Thyroid gland (tissue), 4 donors: ENCODE measurements around the gene ASPM. TPM values are rescaled to one million over a fixed set of nuclear protein-coding genes. Genes with fewer than 3 reads are reported as not detected.

Experiments
- DNase-seq, 2 donors: peaks; one replicate each; pipeline ENCODE4 v3.0.0-alpha.2; 2019
- H3K27ac ChIP-seq, 3 donors: fragments of 200-600 bp; sonication (generic); 1 replicate in 2 of 3; 2 replicates in 1 of 3; pipeline ENCODE4 v1.5.1; 2016 to 2019; ENCODE audit warnings: mild to moderate bottlenecking in 1 of 3, moderate library complexity in 1 of 3
- H3K27me3 ChIP-seq: fragments of 200-600 bp; sonication (generic); one replicate; pipeline ENCODE4 v1.5.1; 2019
- H3K36me3 ChIP-seq, 2 donors: fragments of 200-600 bp; sonication (generic); one replicate each; pipeline ENCODE4 v1.5.1; 2016 to 2019
- H3K4me1 ChIP-seq, 2 donors: fragments of 200-600 bp; sonication (generic); one replicate each; pipeline ENCODE4 v1.5.1; 2017 to 2019
- H3K4me3 ChIP-seq, 3 donors: fragments of 200-600 bp; sonication (generic); replicated peaks in 1 of 3; 1 replicate in 2 of 3; 2 replicates in 1 of 3; pipeline ENCODE4 v1.5.1; 2016; ENCODE audit warnings: mild to moderate bottlenecking in 1 of 3
- H3K9me3 ChIP-seq: fragments of 200-600 bp; sonication (generic); one replicate; pipeline ENCODE4 v1.5.1; 2017
- CTCF ChIP-seq, 6 experiments: fragments of 200-600 bp in 3 of 6; fragments of 450-650 bp in 3 of 6; sonication (generic) in 3 of 6; IDR thresholded peaks; one replicate each; pipeline ENCODE4 v1.5.1; 2016 to 2019; ENCODE audit warnings: antibody characterized with exemption in 6 of 6, mild to moderate bottlenecking in 2 of 6, inconsistent platforms in 1 of 6, moderate library complexity in 1 of 6
- POLR2A ChIP-seq, 2 donors: fragments of 450-650 bp; IDR thresholded peaks; one replicate each; pipeline ENCODE4 v1.6.1; 2017; ENCODE audit warnings: antibody characterized with exemption in 2 of 2, mild to moderate bottlenecking in 2 of 2, moderate library complexity in 1 of 2
- WGBS, 2 donors: methylation state at CpG; one replicate each; pipeline ENCODE4 v1.1.5; 2017; 5-methylcytosine and 5-hydroxymethylcytosine counted together
- intact Hi-C: fragments of 100-400 bp; cut with DNase I; formaldehyde crosslinking; loops from one replicate; pipeline ENCODE4 v1.15.1; 2023
- total RNA-seq, 4 donors: library from RNA; depleted of rRNA; stranded (reverse); fragments of >200 nt; gene quantifications; one replicate each; pipeline ENCODE4 v1.2.3, GENCODE V29; 2016

Gene ASPM
- total RNA-seq, 4 donors from 2014 or later: 0.15 to 1.2 (median 0.38) TPM

DNA sequence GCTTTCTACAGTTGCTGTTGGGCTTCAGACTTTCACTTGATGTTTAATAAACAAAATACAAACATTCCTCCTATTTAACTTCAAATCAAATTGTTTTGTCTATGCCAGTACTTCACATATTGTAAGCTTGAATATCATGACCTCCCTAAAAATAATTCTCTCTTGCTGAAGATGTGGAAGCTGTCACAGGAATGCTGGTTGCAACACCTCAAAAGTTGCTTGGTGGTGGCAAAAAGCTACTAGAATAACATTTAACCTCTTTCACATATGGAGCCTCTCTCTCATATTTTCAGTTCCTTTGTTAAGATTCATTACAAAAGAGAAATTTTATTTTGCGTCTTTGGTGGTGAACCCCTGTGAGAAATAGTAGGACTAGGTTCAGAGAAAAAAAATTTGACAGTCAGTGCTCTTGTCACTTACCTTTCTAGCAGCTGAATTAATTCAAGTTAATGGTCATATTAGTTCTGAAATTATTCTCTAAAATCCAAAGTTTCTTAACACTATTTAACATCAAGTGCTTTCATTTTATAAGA lies 53.9 kb downstream of the ASPM start:
- no peak overlapping the region for H3K27ac ChIP-seq
- H3K9me3 ChIP-seq: no peaks in the 10 kb centered on the region
- WGBS, 2 donors: 100% methylated on average over 1 of the region's 1 CpG
- no peak overlapping the region for H3K4me3 ChIP-seq
- intact Hi-C loops: no loop called here
- no peak for TF ChIP-seq CTCF (IDR thresholded peaks at IDR 0.05)
- no peak for TF ChIP-seq POLR2A (IDR thresholded peaks at IDR 0.05)
- no peaks in the 10 kb centered on the region for H3K4me1 ChIP-seq
- no peak for DNase-seq
- no peaks in the 10 kb centered on the region for H3K27me3 ChIP-seq
- no peaks in the 10 kb centered on the region for H3K36me3 ChIP-seq

DNA sequence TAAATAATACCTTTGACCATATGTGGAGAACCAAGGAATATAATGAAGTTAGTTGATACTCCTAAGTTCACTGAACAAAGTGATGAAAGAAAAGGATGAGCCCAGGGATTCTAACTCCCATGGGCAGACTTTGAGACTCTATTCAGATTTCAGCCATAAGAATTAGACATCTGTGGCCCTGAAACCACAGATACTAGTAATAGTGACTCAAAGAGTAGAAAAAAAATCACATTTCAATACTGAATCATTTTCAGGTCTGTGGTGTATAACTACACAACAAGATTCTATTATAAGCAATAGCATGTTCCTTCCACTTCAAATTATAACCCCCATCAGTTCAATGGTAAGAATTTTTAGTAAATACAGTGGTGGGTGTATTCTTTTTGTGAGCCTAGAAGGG lies 63.0 kb downstream of the ASPM start:
- Histone ChIP-seq H3K36me3 (no peaks in the 10 kb centered on the region), H3K4me1 (no peaks in the 10 kb centered on the region), H3K9me3 (no peaks in the 10 kb centered on the region), H3K27me3 (no peaks in the 10 kb centered on the region), H3K4me3 (no peak overlapping the region), H3K27ac (no peak overlapping the region)
- no peak for DNase-seq
- intact Hi-C loops: no loop called here
- TF ChIP-seq CTCF (IDR thresholded peaks at IDR 0.05): no peak
- TF ChIP-seq POLR2A (IDR thresholded peaks at IDR 0.05): no peak

DNA sequence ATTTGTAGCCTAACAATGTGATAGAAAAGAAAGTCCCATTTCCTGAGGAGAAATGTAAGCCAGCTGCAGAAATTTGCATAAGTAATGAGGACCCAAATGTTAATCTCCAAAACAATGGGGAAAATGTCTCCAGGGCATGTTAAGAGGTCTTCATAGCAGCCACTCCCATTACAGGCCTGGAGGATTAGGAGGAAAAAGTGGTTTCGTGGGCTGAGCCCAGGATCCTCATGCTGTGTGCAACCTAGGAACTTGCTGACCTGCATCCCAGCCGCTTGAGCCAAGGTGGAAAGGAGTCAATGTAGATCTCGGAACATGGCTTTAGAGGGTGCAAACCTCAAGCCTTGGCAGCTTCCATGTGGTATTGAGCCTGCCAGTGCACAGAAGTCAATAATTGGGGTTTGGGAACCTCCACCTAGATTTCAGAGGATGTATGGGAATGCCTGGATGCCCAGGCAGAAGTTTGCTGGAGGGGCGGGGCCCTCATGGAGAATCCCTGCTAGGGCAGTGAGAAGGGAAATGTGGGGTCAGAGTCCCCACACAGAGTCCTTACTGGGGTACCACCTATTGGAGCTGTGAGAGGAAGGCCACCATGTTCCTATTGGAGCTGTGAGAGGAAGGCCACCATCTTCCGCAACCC lies 65.2 kb downstream of the ASPM start:
- Histone ChIP-seq H3K27me3 (no peaks in the 10 kb centered on the region), H3K4me3 (no peak overlapping the region), H3K9me3 (no peaks in the 10 kb centered on the region), H3K27ac (no peak overlapping the region), H3K4me1 (no peaks in the 10 kb centered on the region), H3K36me3 (no peaks in the 10 kb centered on the region)
- intact Hi-C loops: no loop called here
- DNase-seq: no peak
- TF ChIP-seq CTCF (IDR thresholded peaks at IDR 0.05): no peak
- no peak for TF ChIP-seq POLR2A (IDR thresholded peaks at IDR 0.05)
- WGBS, 2 donors: 98 to 100% methylated on average over 5 of the region's 5 CpGs

- Histone ChIP-seq H3K4me3 (no peak overlapping the region), H3K9me3 (no peaks in the 10 kb centered on the region), H3K27ac (no peak overlapping the region), H3K4me1 (no peaks in the 10 kb centered on the region), H3K27me3 (no peaks in the 10 kb centered on the region), H3K36me3 (no peaks in the 10 kb centered on the region)
- no peak for DNase-seq
- intact Hi-C loops: no loop called here
- WGBS, 2 donors: 92 to 94% methylated on average over 2 of the region's 2 CpGs
- TF ChIP-seq CTCF (IDR thresholded peaks at IDR 0.05) (no peak), POLR2A (IDR thresholded peaks at IDR 0.05) (no peak)
Observed at GRCh38 chr1:197080323-197080722, 66.1 kb downstream of the ASPM start.

DNA sequence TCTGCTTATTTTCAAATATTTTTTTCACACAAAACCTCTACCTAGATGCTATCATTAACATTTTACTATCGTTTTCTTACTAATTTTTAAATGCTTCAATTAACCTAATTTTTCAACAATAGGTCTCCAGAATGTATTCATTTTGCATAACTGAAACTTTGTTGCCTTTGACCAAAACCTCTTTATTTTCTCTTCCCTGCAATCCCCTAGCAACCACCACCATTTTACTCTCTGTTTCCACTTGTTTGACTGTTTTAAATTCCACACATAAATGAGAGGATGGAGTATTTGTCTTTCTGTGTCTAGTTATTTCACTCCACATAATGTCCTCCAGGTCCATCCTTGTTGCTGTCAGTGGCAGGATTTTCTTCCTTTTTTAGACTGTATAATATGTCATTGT lies 69.9 kb downstream of the ASPM start:
- no peak for DNase-seq
- Histone ChIP-seq H3K27ac (no peak overlapping the region), H3K4me1 (no peaks in the 10 kb centered on the region), H3K27me3 (no peaks in the 10 kb centered on the region), H3K4me3 (no peak overlapping the region), H3K9me3 (no peaks in the 10 kb centered on the region), H3K36me3 (no peaks in the 10 kb centered on the region)
- TF ChIP-seq CTCF (IDR thresholded peaks at IDR 0.05) (no peak), POLR2A (IDR thresholded peaks at IDR 0.05) (no peak)
- WGBS, 2 donors: 80 to 84% methylated on average over 1 of the region's 1 CpG
- intact Hi-C loops: no loop called here
